GM21619 (cell line): Measurements from ENCODE around the gene PLD5.
"Not testable (repeated sequence)": the region's sequence is repeated elsewhere in the genome, so short reads cannot be mapped to it uniquely, and the experiment has no call there.

Experiments
- ATAC-seq: cut with Tn5 transposase; IDR thresholded peaks from one replicate; pipeline ENCODE4 v1.9.1; 2021; ENCODE audit not compliant: unreplicated experiment

The PLD5 gene

GRCh38 chr1:242506724-242507123 is 17.8 kb downstream of the PLD5 start:
- ATAC-seq = no peak

DNA sequence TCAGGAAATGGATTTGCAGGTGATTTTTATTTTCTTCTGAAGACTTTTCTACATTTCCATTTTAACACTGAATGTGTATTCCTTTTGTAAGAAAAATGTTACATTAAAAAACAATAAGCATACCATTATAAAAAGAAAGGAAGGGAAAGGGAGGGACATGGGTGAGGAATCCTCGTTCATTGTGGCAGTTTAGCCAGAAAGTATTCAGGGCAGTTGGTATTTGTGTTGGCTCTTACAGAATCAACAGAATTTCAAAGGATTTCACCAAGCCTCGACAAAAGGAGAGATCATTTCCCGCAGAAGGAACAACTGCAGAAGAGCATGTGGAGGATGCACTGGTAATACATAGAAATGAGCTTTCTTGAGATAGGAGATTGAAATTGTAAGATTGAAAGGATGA is 35.0 kb downstream of the PLD5 start:
- ATAC-seq = no peak

- ATAC-seq = no peak
These were observed 46.6 kb downstream of the PLD5 start for GRCh38 chr1:242477944-242478343.

- ATAC-seq = no peak
These were observed 53.7 kb downstream of the PLD5 start for GRCh38 chr1:242470774-242471173.

- ATAC-seq = no peak
These were observed 55.7 kb downstream of the PLD5 start for GRCh38 chr1:242468784-242469183.

- ATAC-seq = peak; percentile 89
These were observed 56.8 kb downstream of the PLD5 start for GRCh38 chr1:242467556-242468145.

GRCh38 chr1:242462867-242463266 is 61.6 kb downstream of the PLD5 start:
- ATAC-seq = no peak

GRCh38 chr1:242459740-242460139 is 64.8 kb downstream of the PLD5 start:
- ATAC-seq = not testable (repeated sequence)

GRCh38 chr1:242456726-242457269 is 67.7 kb downstream of the PLD5 start:
- ATAC-seq = no peak

GRCh38 chr1:242455052-242455361 is 69.5 kb downstream of the PLD5 start:
- ATAC-seq = no peak

- ATAC-seq = no peak
These were observed 70.0 kb downstream of the PLD5 start for GRCh38 chr1:242454262-242455051.

- ATAC-seq = no peak
These were observed 71.9 kb downstream of the PLD5 start for GRCh38 chr1:242452573-242452972.

DNA sequence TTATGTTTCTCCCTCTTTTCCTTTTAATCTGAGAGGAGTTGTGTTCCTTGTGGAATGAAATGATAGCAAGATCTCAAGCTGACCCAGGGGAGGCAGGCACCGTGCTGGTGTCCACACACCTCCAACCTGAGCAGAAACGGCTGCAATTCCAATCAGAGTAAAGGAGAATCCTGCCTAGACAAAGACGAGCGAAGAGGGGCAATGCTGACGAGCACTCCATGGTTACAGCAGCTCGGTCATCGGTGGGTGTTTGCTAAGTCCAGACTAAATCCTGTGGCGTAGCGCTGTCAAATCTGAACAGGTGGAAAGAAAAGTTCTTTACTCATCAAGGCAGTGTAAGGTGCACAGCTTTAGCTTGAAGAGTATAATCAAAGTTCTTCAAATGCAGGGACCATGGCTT is 74.8 kb downstream of the PLD5 start:
- ATAC-seq = no peak

GRCh38 chr1:242448910-242449645 is 75.4 kb downstream of the PLD5 start:
- no peak for ATAC-seq

DNA sequence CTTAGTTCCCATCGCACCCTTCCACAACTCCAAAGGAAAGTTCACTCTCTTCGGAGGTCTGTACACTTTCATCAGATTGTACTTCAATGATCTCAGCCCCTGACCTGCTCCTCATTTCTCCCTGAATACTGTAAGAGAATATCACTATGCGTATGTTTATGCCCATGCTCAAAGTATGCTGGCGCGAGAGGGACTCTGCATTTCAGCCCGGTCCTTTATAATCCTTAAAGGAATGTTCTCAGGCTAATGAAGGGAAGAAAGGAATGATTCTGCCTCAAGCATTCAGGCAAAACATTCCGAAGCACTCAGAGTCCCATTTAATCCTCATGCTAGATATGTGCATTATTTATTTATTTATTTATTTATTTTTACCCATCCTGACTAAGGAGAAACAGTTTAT is 76.8 kb downstream of the PLD5 start:
- ATAC-seq = no peak

- ATAC-seq = no peak
These were observed 83.7 kb downstream of the PLD5 start for GRCh38 chr1:242440757-242441156.

- no peak for ATAC-seq
These were observed 89.3 kb downstream of the PLD5 start for GRCh38 chr1:242435200-242435599.

DNA sequence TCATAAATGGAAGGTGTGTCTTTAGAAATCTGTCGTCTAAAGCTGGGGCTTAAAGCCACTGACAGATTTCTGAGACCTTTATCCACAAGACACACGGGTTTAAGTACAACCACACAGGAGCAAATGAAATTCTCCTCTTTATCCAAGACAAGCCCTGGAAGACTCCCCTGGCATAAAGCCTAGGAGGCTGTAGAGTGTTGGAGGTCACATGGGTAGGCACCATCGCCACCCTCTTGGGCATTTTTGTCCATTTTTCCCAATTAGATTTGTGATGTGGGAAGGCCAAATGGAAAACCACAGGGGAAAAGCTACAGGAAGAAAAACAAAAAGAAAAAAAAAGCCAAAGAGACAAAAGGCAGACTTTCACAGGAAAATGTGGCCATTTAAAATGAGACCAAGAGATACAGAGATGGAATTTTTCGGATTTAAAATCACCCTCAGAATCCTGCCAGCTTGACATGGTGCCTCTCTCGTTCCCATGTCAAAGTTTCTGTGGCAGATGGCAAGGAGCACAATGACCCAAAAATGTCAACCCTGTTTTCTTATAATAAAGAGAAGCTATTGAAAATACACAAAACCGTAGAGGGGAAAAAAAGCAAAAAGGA is 91.9 kb downstream of the PLD5 start:
- ATAC-seq = no peak

DNA sequence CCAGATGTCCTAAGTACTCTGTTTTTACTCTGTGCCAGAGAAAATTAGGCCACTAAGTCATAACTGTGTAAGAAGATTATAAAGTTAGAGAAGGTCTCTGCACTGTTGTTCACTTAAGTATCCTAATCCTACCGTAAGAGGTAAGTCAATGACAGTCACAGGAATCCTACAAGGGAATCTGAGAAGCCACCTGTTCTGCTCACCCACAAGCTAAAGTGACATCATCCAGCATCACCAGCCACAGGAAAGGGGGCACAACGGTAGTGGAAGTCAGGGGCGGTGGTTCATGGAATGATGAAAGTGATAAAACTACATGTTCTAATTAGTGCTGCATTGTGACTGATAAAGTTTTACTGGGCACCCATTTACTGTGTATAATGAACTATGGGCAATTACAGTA is 92.7 kb downstream of the PLD5 start:
- ATAC-seq = no peak

DNA sequence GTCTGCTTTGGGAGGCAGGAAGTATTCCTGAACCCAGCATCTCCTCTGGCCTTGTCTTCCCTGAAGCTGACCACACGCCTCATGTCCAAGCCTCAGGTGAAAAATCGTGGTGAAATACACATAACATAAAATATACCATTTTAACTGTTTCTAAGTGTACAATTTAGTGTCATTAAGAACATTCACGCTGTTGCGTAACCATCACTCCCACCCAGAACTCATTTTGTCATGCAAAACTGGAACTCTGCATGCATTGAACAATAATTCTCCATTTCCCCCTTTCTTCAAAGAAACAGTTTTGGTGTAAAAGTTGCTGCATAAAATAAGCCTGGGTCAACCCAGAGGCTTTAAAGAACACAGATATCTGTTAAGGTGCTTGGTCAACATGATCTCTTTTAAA is 93.5 kb downstream of the PLD5 start:
- ATAC-seq = no peak

DNA sequence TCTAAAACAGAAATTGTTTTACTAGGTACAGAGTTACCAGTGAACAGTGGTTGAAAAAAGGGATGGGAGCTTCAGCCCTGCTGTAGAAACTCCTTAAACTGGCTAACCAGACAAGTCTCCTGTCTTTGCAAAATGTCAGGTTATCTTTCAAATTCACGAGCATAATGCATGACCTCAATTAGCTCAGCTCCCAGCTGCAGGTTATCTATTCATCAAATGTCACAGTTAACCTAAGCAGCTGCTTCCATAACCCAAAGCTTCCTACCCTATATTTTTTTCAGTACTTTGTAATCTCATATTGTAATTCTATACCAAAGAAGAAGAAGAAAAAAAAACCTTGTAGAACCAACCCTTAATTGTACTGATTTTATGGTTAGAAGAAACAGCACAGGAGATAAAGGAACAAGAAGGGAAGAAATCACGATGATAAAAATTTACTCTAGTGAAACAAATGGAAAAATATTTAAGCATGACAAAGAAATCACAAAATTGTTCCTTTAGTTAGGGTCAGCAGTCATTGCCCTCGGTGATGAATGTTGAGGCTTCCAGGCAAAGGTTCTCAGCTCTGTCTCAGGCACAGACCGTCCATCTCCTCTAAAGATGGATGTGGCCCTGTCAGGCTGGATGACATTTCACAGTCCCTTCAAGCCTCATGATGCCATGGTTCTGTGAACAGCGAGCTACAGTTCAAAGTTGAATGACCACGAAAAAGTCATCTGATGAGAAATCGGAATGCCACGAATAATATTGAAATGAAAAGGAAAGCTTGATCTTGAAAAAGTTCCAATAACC is 95.9 kb downstream of the PLD5 start:
- no peak for ATAC-seq
